ENCODE measurements around the gene SIX1. TPM values are rescaled to one million over a fixed set of nuclear protein-coding genes. Genes with fewer than 3 reads are reported as not detected.

SIX1 gene
- total RNA-seq, 2 experiments from 2014 or later, result not detected

- Mint-ChIP-seq H3K27me3 (peaks cover 52% of the 10 kb centered on the region), H3K4me1 (peaks cover 13% of the 10 kb centered on the region), H3K9me3 (no peaks in the 10 kb centered on the region), H3K4me3 (no peak overlapping the region), H3K36me3 (ENCODE audit: low read depth) (no peaks in the 10 kb centered on the region), H3K27ac (no peak overlapping the region)
- ChIA-PET POLR2A (interaction anchor here (0.6 kb wide), 2 partner anchors 67 to 122 kb away, joined by 3 to 17 read pairs; no protein-coding TSS in a partner anchor), CTCF (interaction anchor here (1.6 kb wide), 1 partner anchor 403 kb away, joined by 3 read pairs; no protein-coding TSS in a partner anchor)
- no peak for DNase-seq
Measured at GRCh38 chr14:60632257-60632656, 17.0 kb downstream of the SIX1 start.

DNA sequence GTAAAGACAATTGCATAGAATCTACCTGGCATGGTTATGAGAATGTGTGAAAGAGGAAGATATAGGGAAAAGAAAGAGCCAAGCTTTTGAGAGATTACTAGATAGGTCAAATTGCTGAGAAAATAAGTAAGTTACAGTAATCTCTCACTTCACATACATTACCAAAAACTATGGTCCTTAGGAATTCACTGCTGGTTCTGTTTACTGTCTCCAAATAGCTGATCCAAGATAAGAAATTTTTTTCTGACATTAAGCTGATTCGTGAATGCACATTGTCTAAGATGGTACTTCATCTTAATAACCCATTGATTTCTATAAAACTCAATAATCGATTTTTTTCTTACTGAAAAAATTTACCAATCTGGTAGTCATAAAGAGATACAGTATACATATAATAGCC lies 17.4 kb downstream of the SIX1 start:
- H3K27ac Mint-ChIP-seq, result no peak overlapping the region
- no peak for DNase-seq
- H3K36me3 Mint-ChIP-seq (ENCODE audit: low read depth), result no peaks in the 10 kb centered on the region
- no peak overlapping the region for H3K4me3 Mint-ChIP-seq
- H3K4me1 Mint-ChIP-seq, result peaks cover 13% of the 10 kb centered on the region
- POLR2A ChIA-PET, result no interaction called here
- CTCF ChIA-PET, result interaction anchor here (1.6 kb wide), 1 partner anchor 403 kb away, joined by 3 read pairs; no protein-coding TSS in a partner anchor
- peaks cover 48% of the 10 kb centered on the region for H3K27me3 Mint-ChIP-seq
- H3K9me3 Mint-ChIP-seq, result no peaks in the 10 kb centered on the region

- H3K9me3 Mint-ChIP-seq, result no peaks in the 10 kb centered on the region
- ChIA-PET CTCF (no interaction called here), POLR2A (no interaction called here)
- DNase-seq, result no peak
- H3K36me3 Mint-ChIP-seq (ENCODE audit: low read depth), result no peaks in the 10 kb centered on the region
- H3K27me3 Mint-ChIP-seq, result peaks cover 37% of the 10 kb centered on the region
- peaks cover 13% of the 10 kb centered on the region for H3K4me1 Mint-ChIP-seq
- no peak overlapping the region for H3K4me3 Mint-ChIP-seq
- no peak overlapping the region for H3K27ac Mint-ChIP-seq
Measured at GRCh38 chr14:60630129-60630528, 19.1 kb downstream of the SIX1 start.

DNA sequence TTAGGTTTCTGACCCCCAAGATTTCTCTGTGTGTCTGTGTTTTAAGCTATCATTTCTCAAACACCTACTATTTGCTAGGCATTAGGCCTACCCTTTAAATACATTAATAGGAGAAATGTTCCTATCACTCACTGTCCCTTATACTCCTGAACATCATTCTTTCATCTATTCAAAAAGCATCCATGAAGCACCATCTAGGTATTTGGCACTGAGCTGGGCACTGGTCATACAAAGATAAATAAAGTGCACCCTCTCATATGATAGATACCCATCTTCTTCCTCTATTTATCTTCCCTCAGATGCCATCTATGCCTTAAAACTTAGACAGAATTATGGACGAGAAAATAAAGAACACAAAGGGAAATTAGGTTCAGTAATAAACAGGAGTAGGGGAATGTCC lies 20.4 kb downstream of the SIX1 start:
- no peak overlapping the region for H3K4me3 Mint-ChIP-seq
- POLR2A ChIA-PET, result no interaction called here
- no peaks in the 10 kb centered on the region for H3K9me3 Mint-ChIP-seq
- H3K27ac Mint-ChIP-seq, result no peak overlapping the region
- H3K27me3 Mint-ChIP-seq, result peaks cover 32% of the 10 kb centered on the region
- CTCF ChIA-PET, result no interaction called here
- no peaks in the 10 kb centered on the region for H3K36me3 Mint-ChIP-seq (ENCODE audit: low read depth)
- no peak for DNase-seq
- H3K4me1 Mint-ChIP-seq, result peaks cover 13% of the 10 kb centered on the region

DNA sequence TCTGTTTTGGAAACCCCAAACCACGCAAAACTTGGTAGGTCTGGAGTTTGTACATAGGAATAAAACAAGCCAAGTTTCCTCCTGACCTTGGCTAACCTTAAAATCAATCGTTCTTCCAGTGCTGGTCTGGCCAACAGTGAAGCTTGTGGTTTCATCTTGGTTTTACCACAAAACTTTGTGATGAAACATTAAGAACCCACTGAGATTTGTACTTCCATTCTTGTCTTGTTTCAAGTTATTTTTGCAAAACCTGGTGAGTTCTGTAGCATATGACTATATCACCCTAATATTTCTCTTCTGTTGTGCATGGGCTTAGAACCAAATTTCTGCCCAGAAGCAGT lies 26.4 kb downstream of the SIX1 start:
- no peak overlapping the region for H3K4me3 Mint-ChIP-seq
- H3K27me3 Mint-ChIP-seq, result peaks cover 25% of the 10 kb centered on the region
- no peaks in the 10 kb centered on the region for H3K36me3 Mint-ChIP-seq (ENCODE audit: low read depth)
- H3K9me3 Mint-ChIP-seq, result no peaks in the 10 kb centered on the region
- no peak for DNase-seq
- H3K27ac Mint-ChIP-seq, result no peak overlapping the region
- CTCF ChIA-PET, result interaction anchor here (0.6 to 1.2 kb wide), 3 partner anchors 15 to 634 kb away, joined by 3 to 4 read pairs (median 3); no protein-coding TSS in a partner anchor
- H3K4me1 Mint-ChIP-seq, result no peaks in the 10 kb centered on the region
- POLR2A ChIA-PET, result no interaction called here

- no peaks in the 10 kb centered on the region for H3K4me1 Mint-ChIP-seq
- H3K27me3 Mint-ChIP-seq, result peaks cover 27% of the 10 kb centered on the region
- CTCF ChIA-PET, result interaction anchor here (1.2 kb wide), 1 partner anchor 635 kb away, joined by 3 read pairs; no protein-coding TSS in a partner anchor
- H3K4me3 Mint-ChIP-seq, result no peak overlapping the region
- POLR2A ChIA-PET, result no interaction called here
- H3K9me3 Mint-ChIP-seq, result no peaks in the 10 kb centered on the region
- no peak for DNase-seq
- H3K27ac Mint-ChIP-seq, result no peak overlapping the region
- no peaks in the 10 kb centered on the region for H3K36me3 Mint-ChIP-seq (ENCODE audit: low read depth)
Measured at GRCh38 chr14:60622210-60622916, 26.9 kb downstream of the SIX1 start.

DNA sequence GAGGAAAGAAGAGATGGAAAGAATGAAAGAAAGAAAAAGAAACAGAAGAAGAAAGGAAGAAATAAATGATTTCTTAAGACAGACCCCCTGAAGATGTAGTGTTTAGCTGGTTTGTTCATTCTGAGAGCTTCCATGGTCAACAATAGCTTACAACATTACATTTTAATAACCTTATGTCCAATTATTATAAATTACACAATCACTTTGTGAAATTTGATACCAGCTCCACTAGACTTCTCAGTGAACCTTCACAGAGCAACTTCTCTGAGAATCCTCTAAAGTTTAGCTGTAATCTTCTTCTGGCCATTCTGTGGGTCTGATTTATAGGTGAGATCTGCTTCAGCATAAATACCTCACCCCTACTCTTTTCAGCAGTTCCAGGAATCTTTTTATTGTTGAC lies 27.9 kb downstream of the SIX1 start:
- ChIA-PET POLR2A (no interaction called here), CTCF (no interaction called here)
- DNase-seq, result no peak
- Mint-ChIP-seq H3K4me3 (no peak overlapping the region), H3K27me3 (peaks cover 31% of the 10 kb centered on the region), H3K4me1 (no peaks in the 10 kb centered on the region), H3K9me3 (no peaks in the 10 kb centered on the region), H3K36me3 (ENCODE audit: low read depth) (no peaks in the 10 kb centered on the region), H3K27ac (no peak overlapping the region)

DNA sequence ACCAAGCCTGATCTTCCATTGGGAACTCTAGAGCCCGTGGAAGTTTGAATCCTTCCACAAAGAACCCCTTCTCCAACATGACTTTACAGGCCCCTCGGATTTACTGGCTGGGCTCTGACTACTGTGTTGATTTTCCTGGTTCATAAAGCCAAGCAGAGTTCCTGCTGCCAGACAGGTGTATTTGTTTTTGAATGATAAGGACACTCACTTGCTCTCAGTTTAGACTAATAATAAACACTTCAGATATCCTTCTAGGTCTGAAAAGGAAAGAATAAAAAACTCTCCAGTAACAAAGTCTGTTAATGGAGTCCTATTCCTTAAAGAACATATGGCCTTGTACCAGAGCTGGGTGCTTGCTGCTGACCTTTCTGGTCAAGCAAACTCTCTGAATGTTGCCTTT lies 31.0 kb downstream of the SIX1 start:
- H3K36me3 Mint-ChIP-seq (ENCODE audit: low read depth), result no peaks in the 10 kb centered on the region
- H3K27me3 Mint-ChIP-seq, result peaks cover 24% of the 10 kb centered on the region
- ChIA-PET POLR2A (no interaction called here), CTCF (no interaction called here)
- H3K4me1 Mint-ChIP-seq, result no peaks in the 10 kb centered on the region
- no peak for DNase-seq
- no peaks in the 10 kb centered on the region for H3K9me3 Mint-ChIP-seq
- no peak overlapping the region for H3K27ac Mint-ChIP-seq
- H3K4me3 Mint-ChIP-seq, result no peak overlapping the region

GRCh38 chr14:60616461-60616959 lies 32.8 kb downstream of the SIX1 start:
- ChIA-PET POLR2A (no interaction called here), CTCF (no interaction called here)
- Mint-ChIP-seq H3K9me3 (no peaks in the 10 kb centered on the region), H3K27ac (no peak overlapping the region), H3K4me1 (no peaks in the 10 kb centered on the region), H3K27me3 (peaks cover 14% of the 10 kb centered on the region), H3K4me3 (no peak overlapping the region), H3K36me3 (ENCODE audit: low read depth) (no peaks in the 10 kb centered on the region)
- no peak for DNase-seq

DNA sequence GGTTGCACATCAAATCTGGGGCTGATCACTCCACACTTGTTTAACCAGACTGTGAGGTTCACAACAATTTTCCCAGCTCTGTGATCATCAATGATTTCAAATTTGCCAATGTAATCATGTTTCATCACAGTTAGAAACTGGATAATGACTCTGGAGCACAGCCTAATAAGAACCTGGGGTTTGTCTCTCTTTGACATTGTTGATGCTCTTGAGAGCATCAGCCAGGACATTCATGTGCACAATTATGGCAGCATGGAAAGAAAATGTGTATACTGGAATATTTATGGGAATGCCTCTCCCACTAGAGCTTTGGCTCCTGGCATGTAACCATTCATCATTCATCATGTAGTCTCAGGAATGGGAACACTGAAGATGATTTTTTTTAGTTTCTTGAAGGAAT lies 47.0 kb downstream of the SIX1 start:
- H3K4me3 Mint-ChIP-seq, result no peak overlapping the region
- ChIA-PET CTCF (no interaction called here), POLR2A (no interaction called here)
- no peaks in the 10 kb centered on the region for H3K36me3 Mint-ChIP-seq (ENCODE audit: low read depth)
- H3K27me3 Mint-ChIP-seq, result peaks cover 23% of the 10 kb centered on the region
- H3K9me3 Mint-ChIP-seq, result peaks cover 3% of the 10 kb centered on the region
- H3K27ac Mint-ChIP-seq, result no peak overlapping the region
- no peak for DNase-seq
- H3K4me1 Mint-ChIP-seq, result no peaks in the 10 kb centered on the region

GRCh38 chr14:60599727-60600126 lies 49.5 kb downstream of the SIX1 start:
- ChIA-PET POLR2A (no interaction called here), CTCF (no interaction called here)
- DNase-seq, result no peak
- Mint-ChIP-seq H3K4me3 (no peak overlapping the region), H3K4me1 (no peaks in the 10 kb centered on the region), H3K27me3 (peaks cover 31% of the 10 kb centered on the region), H3K9me3 (no peaks in the 10 kb centered on the region), H3K27ac (no peak overlapping the region), H3K36me3 (ENCODE audit: low read depth) (no peaks in the 10 kb centered on the region)

- Mint-ChIP-seq H3K27me3 (peaks cover 34% of the 10 kb centered on the region), H3K9me3 (no peaks in the 10 kb centered on the region), H3K36me3 (ENCODE audit: low read depth) (no peaks in the 10 kb centered on the region), H3K27ac (no peak overlapping the region), H3K4me3 (no peak overlapping the region), H3K4me1 (no peaks in the 10 kb centered on the region)
- DNase-seq, result no peak
- CTCF ChIA-PET, result no interaction called here
- POLR2A ChIA-PET, result no interaction called here
Measured at GRCh38 chr14:60596139-60596538, 53.1 kb downstream of the SIX1 start.

DNA sequence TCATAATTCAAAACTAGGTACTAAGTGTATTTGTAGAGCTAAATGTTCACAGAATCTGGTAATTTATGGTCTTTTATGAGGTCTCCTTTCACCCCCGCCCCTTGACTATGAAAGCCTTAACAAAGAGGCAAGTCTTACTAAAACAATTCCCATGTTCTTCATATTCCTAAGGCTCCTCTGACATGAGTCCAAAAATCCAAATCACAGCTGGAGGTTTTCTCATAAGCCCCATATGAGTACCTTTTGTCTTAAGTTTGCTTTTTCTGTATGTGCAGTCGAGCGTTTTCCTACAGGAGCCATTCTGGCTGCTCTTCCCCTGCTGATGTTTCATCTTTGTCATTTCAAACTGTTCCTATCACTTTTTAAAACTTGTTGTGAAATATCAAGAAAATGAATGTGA lies 55.2 kb downstream of the SIX1 start:
- no peaks in the 10 kb centered on the region for H3K36me3 Mint-ChIP-seq (ENCODE audit: low read depth)
- ChIA-PET CTCF (interaction anchor here (1.1 kb wide), 1 partner anchor 18 kb away, joined by 3 read pairs; no protein-coding TSS in a partner anchor), POLR2A (no interaction called here)
- no peak for DNase-seq
- H3K9me3 Mint-ChIP-seq, result no peaks in the 10 kb centered on the region
- peaks cover 27% of the 10 kb centered on the region for H3K27me3 Mint-ChIP-seq
- H3K4me1 Mint-ChIP-seq, result no peaks in the 10 kb centered on the region
- no peak overlapping the region for H3K27ac Mint-ChIP-seq
- H3K4me3 Mint-ChIP-seq, result no peak overlapping the region

Measured in activated CD4-positive, alpha-beta T cell treated with anti-CD3 and anti-CD28 coated beads, Interleukin-2, amount 10 ng/mL, durations not matched to agents 7 days and 5 days (primary cell).